ENCODE results near the gene IFRD1. TPM values are rescaled to one million over a fixed set of nuclear protein-coding genes. Genes with fewer than 3 reads are reported as not detected.

The IFRD1 gene
- total RNA-seq, 1 experiment from 2014 or later = 67.8 TPM

- no peak overlapping the region for H3K27ac Mint-ChIP-seq
- Histone ChIP-seq H3K23ac (ENCODE audit: insufficient read length, low read depth, low read length) (no peak overlapping the region), H3K4ac (ENCODE audit: low read depth, low read length) (no peak overlapping the region), H3K23me2 (ENCODE audit: insufficient read length, low read depth, low read length, poor library complexity, severe bottlenecking) (no peaks in the 10 kb centered on the region), H2AFZ (ENCODE audit: low read length) (no peak overlapping the region), H3K27ac (ENCODE audit: insufficient read length, low read depth, low read length) (no peak overlapping the region), H4K91ac (ENCODE audit: insufficient read length, low read depth, low read length) (no peak overlapping the region), H2BK15ac (ENCODE audit: low read depth, low read length) (no peak overlapping the region), H2BK20ac (ENCODE audit: low read depth, low read length, poor library complexity, severe bottlenecking) (no peak overlapping the region), H2BK120ac (ENCODE audit: low read depth, low read length, poor library complexity, severe bottlenecking) (no peak overlapping the region), H2AK5ac (ENCODE audit: insufficient read length, low read length) (no peak overlapping the region), H3K4me2 (ENCODE audit: insufficient read depth, insufficient read length, low read length) (no peak overlapping the region), H3K27me3 (ENCODE audit: insufficient read depth, low read length) (no peaks in the 10 kb centered on the region), H3K14ac (ENCODE audit: insufficient read depth, low read length) (no peak overlapping the region), H2BK12ac (ENCODE audit: insufficient read length, low read depth, low read length) (no peak overlapping the region), H2BK5ac (ENCODE audit: insufficient read length, low read length) (no peak overlapping the region), H3K9ac (ENCODE audit: extremely low read depth, insufficient read length, low read length) (no peak overlapping the region), H3K56ac (ENCODE audit: insufficient read length, low read depth, low read length) (no peak overlapping the region), H3K79me1 (ENCODE audit: insufficient read depth, low read depth, low read length, poor library complexity, severe bottlenecking) (no peaks in the 10 kb centered on the region), H3K79me2 (ENCODE audit: insufficient read depth, low read length) (no peaks in the 10 kb centered on the region), H3K9me3 (ENCODE audit: control insufficient read depth, low read depth, low read length) (no peaks in the 10 kb centered on the region), H4K8ac (replicated peaks; ENCODE audit: insufficient read length, low read depth, low read length) (no peak overlapping the region), H4K20me1 (ENCODE audit: control insufficient read depth, insufficient read depth, insufficient read length) (no peaks in the 10 kb centered on the region), H3K18ac (ENCODE audit: insufficient read length, low read depth, low read length) (no peak overlapping the region), H4K5ac (ENCODE audit: insufficient read length, low read depth, low read length) (no peak overlapping the region), H3T11ph (ENCODE audit: low read length) (no peak overlapping the region), H3K4me1 (ENCODE audit: insufficient read depth, low read length) (no peaks in the 10 kb centered on the region)
- H3K4me1 Mint-ChIP-seq = no peaks in the 10 kb centered on the region
- H3K27me3 Mint-ChIP-seq (ENCODE audit: low read depth) = no peaks in the 10 kb centered on the region; the same call in 1 of the 2 replicates
- no CpG with 5 or more reads among the region's 5 CpGs for WGBS (ENCODE audit: extremely low coverage, insufficient read length, low lambda C conversion rate)
- no peak for TF ChIP-seq CTCF (conservative IDR thresholded peaks at IDR 0.05)
- no peak overlapping the region for H3K4me3 Mint-ChIP-seq
- no peaks in the 10 kb centered on the region for H3K9me3 Mint-ChIP-seq
- no peaks in the 10 kb centered on the region for H3K36me3 Mint-ChIP-seq (ENCODE audit: insufficient read depth in 1 of 3, low read depth in 3 of 3)
- no peak for DNase-seq
Observed at GRCh38 chr7:112510001-112510742, 59.9 kb downstream of the IFRD1 start.
